ENCODE results near the gene PIK3C3.
A peak's percentile ranks its signal among the peaks of the same experiment; 100 is the strongest.

DNA sequence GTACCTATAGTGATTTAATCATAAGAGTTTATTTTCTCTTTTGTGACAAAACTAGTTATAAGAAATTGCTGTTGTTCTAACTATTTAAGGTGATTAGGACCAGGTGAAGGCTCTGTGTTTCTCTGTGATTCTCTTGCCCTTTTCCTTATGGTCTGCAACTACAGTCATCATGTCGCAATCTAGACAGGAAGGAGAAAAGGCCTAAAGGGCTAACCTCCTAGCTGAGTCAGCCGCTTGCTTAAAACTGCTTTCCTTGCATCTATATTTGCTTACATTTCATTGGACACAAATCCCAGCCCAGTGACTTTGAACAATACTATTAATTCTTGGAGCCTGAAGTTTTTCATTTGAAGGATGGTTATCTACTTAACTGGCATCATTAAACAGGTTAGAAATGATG, 93.1 kb downstream of the PIK3C3 start:
- TF ChIP-seq POLR2A (IDR thresholded peaks at IDR 0.05) (no peak), EP300 (IDR thresholded peaks at IDR 0.05) (no peak), POLR2AphosphoS5 (IDR thresholded peaks at IDR 0.05) (peak in 1 of 3 donors; percentile 73)
- TF ChIP-seq, protein P1, sequence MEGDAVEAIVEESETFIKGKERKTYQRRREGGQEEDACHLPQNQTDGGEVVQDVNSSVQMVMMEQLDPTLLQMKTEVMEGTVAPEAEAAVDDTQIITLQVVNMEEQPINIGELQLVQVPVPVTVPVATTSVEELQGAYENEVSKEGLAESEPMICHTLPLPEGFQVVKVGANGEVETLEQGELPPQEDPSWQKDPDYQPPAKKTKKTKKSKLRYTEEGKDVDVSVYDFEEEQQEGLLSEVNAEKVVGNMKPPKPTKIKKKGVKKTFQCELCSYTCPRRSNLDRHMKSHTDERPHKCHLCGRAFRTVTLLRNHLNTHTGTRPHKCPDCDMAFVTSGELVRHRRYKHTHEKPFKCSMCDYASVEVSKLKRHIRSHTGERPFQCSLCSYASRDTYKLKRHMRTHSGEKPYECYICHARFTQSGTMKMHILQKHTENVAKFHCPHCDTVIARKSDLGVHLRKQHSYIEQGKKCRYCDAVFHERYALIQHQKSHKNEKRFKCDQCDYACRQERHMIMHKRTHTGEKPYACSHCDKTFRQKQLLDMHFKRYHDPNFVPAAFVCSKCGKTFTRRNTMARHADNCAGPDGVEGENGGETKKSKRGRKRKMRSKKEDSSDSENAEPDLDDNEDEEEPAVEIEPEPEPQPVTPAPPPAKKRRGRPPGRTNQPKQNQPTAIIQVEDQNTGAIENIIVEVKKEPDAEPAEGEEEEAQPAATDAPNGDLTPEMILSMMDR (IDR thresholded peaks at IDR 0.05), result no peak
